ENCODE data around the gene ZNF385D.

DNA sequence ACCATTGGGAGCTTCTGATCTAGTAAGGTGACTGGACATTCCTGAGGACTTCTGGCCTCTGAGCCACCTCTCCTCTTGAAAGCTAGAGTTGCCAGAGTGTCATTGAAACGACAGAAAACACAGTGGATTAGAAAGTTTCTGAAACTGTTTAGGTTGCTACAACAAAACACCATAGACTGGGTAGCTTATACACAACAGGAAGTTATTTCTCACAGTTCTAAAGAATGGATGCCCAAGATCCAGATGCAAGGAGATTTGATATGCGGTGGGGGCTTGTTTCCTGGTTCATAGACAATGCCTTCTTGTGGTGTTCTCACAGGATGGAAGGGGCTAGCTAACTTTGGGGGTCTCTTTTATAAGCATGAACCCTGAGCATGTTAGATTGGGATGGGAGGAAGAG, 43.3 kb upstream of the ZNF385D start:
- TF ChIP-seq, protein P1, sequence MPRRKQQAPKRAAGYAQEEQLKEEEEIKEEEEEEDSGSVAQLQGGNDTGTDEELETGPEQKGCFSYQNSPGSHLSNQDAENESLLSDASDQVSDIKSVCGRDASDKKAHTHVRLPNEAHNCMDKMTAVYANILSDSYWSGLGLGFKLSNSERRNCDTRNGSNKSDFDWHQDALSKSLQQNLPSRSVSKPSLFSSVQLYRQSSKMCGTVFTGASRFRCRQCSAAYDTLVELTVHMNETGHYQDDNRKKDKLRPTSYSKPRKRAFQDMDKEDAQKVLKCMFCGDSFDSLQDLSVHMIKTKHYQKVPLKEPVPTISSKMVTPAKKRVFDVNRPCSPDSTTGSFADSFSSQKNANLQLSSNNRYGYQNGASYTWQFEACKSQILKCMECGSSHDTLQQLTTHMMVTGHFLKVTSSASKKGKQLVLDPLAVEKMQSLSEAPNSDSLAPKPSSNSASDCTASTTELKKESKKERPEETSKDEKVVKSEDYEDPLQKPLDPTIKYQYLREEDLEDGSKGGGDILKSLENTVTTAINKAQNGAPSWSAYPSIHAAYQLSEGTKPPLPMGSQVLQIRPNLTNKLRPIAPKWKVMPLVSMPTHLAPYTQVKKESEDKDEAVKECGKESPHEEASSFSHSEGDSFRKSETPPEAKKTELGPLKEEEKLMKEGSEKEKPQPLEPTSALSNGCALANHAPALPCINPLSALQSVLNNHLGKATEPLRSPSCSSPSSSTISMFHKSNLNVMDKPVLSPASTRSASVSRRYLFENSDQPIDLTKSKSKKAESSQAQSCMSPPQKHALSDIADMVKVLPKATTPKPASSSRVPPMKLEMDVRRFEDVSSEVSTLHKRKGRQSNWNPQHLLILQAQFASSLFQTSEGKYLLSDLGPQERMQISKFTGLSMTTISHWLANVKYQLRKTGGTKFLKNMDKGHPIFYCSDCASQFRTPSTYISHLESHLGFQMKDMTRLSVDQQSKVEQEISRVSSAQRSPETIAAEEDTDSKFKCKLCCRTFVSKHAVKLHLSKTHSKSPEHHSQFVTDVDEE (CRISPR knock-in tag; IDR thresholded peaks at IDR 0.05): no peak
- TF ChIP-seq ESRRG (CRISPR knock-in tag; IDR thresholded peaks at IDR 0.05): no peak
- no peak for TF ChIP-seq PPARA (CRISPR knock-in tag; IDR thresholded peaks at IDR 0.05; ENCODE audit: borderline replicate concordance)
- TF ChIP-seq, protein P2, sequence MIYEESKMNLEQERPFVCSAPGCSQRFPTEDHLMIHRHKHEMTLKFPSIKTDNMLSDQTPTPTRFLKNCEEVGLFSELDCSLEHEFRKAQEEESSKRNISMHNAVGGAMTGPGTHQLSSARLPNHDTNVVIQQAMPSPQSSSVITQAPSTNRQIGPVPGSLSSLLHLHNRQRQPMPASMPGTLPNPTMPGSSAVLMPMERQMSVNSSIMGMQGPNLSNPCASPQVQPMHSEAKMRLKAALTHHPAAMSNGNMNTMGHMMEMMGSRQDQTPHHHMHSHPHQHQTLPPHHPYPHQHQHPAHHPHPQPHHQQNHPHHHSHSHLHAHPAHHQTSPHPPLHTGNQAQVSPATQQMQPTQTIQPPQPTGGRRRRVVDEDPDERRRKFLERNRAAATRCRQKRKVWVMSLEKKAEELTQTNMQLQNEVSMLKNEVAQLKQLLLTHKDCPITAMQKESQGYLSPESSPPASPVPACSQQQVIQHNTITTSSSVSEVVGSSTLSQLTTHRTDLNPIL (CRISPR knock-in tag; IDR thresholded peaks at IDR 0.05; ENCODE audit: low read depth): no peak
- TF ChIP-seq BACH2 (CRISPR knock-in tag; IDR thresholded peaks at IDR 0.05; ENCODE audit: borderline replicate concordance): no peak
- TF ChIP-seq, protein P3, sequence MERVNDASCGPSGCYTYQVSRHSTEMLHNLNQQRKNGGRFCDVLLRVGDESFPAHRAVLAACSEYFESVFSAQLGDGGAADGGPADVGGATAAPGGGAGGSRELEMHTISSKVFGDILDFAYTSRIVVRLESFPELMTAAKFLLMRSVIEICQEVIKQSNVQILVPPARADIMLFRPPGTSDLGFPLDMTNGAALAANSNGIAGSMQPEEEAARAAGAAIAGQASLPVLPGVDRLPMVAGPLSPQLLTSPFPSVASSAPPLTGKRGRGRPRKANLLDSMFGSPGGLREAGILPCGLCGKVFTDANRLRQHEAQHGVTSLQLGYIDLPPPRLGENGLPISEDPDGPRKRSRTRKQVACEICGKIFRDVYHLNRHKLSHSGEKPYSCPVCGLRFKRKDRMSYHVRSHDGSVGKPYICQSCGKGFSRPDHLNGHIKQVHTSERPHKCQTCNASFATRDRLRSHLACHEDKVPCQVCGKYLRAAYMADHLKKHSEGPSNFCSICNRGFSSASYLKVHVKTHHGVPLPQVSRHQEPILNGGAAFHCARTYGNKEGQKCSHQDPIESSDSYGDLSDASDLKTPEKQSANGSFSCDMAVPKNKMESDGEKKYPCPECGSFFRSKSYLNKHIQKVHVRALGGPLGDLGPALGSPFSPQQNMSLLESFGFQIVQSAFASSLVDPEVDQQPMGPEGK (CRISPR knock-in tag; IDR thresholded peaks at IDR 0.05; ENCODE audit: borderline replicate concordance): no peak
- TF ChIP-seq TCF4 (CRISPR knock-in tag; IDR thresholded peaks at IDR 0.05; ENCODE audit: borderline replicate concordance): no peak

Data from SK-N-SH treated with all-trans-retinoic acid at 6 μM for 48 hours (cell line).